ENCODE results near the gene ASPHD2. TPM values are rescaled to one million over a fixed set of nuclear protein-coding genes. Genes with fewer than 3 reads are reported as not detected.

The ASPHD2 gene
- total RNA-seq, 2 donors from 2014 or later, result 1.4 to 3.6 TPM

- Histone ChIP-seq H3K27me3 (replicated peaks; ENCODE audit: insufficient read depth) (no peaks in the 10 kb centered on the region), H3K36me3 (no peaks in the 10 kb centered on the region), H3K9me3 (no peaks in the 10 kb centered on the region), H3K4me1 (replicated peaks) (peaks cover 43% of the 10 kb centered on the region), H3K4me3 (peak overlapping the region in 1 of 2 donors; percentile 18), H3K27ac (peak overlapping the region; percentile 71 to 98)
- peak; percentile 64 for TF ChIP-seq POLR2AphosphoS5 (IDR thresholded peaks at IDR 0.05)
- TF ChIP-seq CTCF (IDR thresholded peaks at IDR 0.05), result no peak
- WGBS, result 42% methylated on average over 12 of the region's 12 CpGs
- peak; percentile 63 for DNase-seq (ENCODE audit: low spot score)
- intact Hi-C loops (cut with DNase I), result loop anchor here (5.0 kb wide), 1 partner anchor 107 kb away; no protein-coding TSS in a partner anchor
Measured at GRCh38 chr22:26479792-26480610, 50.9 kb downstream of the ASPHD2 start.

GRCh38 chr22:26480611-26480932 lies 51.5 kb downstream of the ASPHD2 start:
- TF ChIP-seq CTCF (IDR thresholded peaks at IDR 0.05) (no peak), POLR2AphosphoS5 (IDR thresholded peaks at IDR 0.05) (no peak), POLR2A (IDR thresholded peaks at IDR 0.05) (no peak)
- Histone ChIP-seq H3K4me3 (no peak overlapping the region), H3K9me3 (no peaks in the 10 kb centered on the region), H3K27me3 (replicated peaks; ENCODE audit: insufficient read depth) (no peaks in the 10 kb centered on the region), H3K36me3 (no peaks in the 10 kb centered on the region), H3K4me1 (replicated peaks) (peaks cover 43% of the 10 kb centered on the region), H3K27ac (peak overlapping the region; percentile 71 to 98)
- intact Hi-C loops (cut with DNase I), result loop anchor here (5.0 kb wide), 1 partner anchor 107 kb away; no protein-coding TSS in a partner anchor
- 55% methylated on average over 2 of the region's 2 CpGs for WGBS
- DNase-seq (ENCODE audit: low spot score), result no peak

- Histone ChIP-seq H3K27me3 (replicated peaks; ENCODE audit: insufficient read depth) (no peaks in the 10 kb centered on the region), H3K9me3 (no peaks in the 10 kb centered on the region), H3K4me3 (no peak overlapping the region), H3K4me1 (replicated peaks) (peaks cover 43% of the 10 kb centered on the region), H3K36me3 (no peaks in the 10 kb centered on the region), H3K27ac (peak overlapping the region in 1 of 2 donors; percentile 98)
- no peak for DNase-seq (ENCODE audit: low spot score)
- intact Hi-C loops (cut with DNase I), result loop anchor here (5.0 kb wide), 1 partner anchor 106 kb away; no protein-coding TSS in a partner anchor
- WGBS, result 39% methylated on average over 6 of the region's 6 CpGs
- TF ChIP-seq POLR2A (IDR thresholded peaks at IDR 0.05) (no peak), CTCF (IDR thresholded peaks at IDR 0.05) (no peak), POLR2AphosphoS5 (IDR thresholded peaks at IDR 0.05) (no peak)
Measured at GRCh38 chr22:26481112-26481693, 52.1 kb downstream of the ASPHD2 start.

- intact Hi-C loops (cut with DNase I), result loop anchor here (5.0 kb wide), 1 partner anchor 106 kb away; no protein-coding TSS in a partner anchor
- no peaks in the 10 kb centered on the region for H3K9me3 ChIP-seq
- H3K27me3 ChIP-seq (replicated peaks; ENCODE audit: insufficient read depth), result no peaks in the 10 kb centered on the region
- DNase-seq (ENCODE audit: low spot score), result no peak
- peaks cover 43% of the 10 kb centered on the region for H3K4me1 ChIP-seq (replicated peaks)
- H3K4me3 ChIP-seq, result no peak overlapping the region
- TF ChIP-seq POLR2AphosphoS5 (IDR thresholded peaks at IDR 0.05), result no peak
- no peak for TF ChIP-seq POLR2A (IDR thresholded peaks at IDR 0.05)
- TF ChIP-seq CTCF (IDR thresholded peaks at IDR 0.05), result no peak
- H3K36me3 ChIP-seq, result no peaks in the 10 kb centered on the region
- H3K27ac ChIP-seq, result peak overlapping the region in 1 of 2 donors; percentile 98
- 55% methylated on average over 4 of the region's 4 CpGs for WGBS
Measured at GRCh38 chr22:26481694-26482093, 52.6 kb downstream of the ASPHD2 start.

Data from prostate gland (tissue), 2 donors.